Psoas muscle (tissue), 8 donors: Measurements from ENCODE around the gene TXNDC5. TPM values are rescaled to one million over a fixed set of nuclear protein-coding genes. Genes with fewer than 3 reads are reported as not detected.

Experiments used
- ATAC-seq, 4 donors: fragments of 200-7000 bp; cut with Tn5 transposase; one replicate each; pipeline ENCODE4 v1.9.1; 2020; ENCODE audit warnings: moderate library complexity in 3 of 4, mild to moderate bottlenecking in 2 of 4
- DNase-seq, 2 donors: peaks; one replicate each; pipeline ENCODE4 v3.0.0-alpha.2; 2020
- H3K27ac ChIP-seq: fragments of 200-600 bp; one replicate; pipeline ENCODE4 v1.8.0; 2022
- H3K27me3 ChIP-seq, 3 donors: fragments of 200-600 bp in 1 of 3; one replicate each; pipeline versions ENCODE4 v1.6.1 to v1.8.0; 2013 to 2022; ENCODE audit warnings: low read length in 2 of 3, mild to moderate bottlenecking in 2 of 3, moderate library complexity in 1 of 3; ENCODE audit not compliant: insufficient read depth in 3 of 3
- H3K36me3 ChIP-seq, 2 donors: fragments of 200-600 bp in 1 of 2; one replicate each; pipeline versions ENCODE4 v1.6.1 to v1.8.0; 2013 to 2022; ENCODE audit warnings: low read depth in 1 of 2, mild to moderate bottlenecking in 1 of 2, moderate library complexity in 1 of 2; ENCODE audit not compliant: insufficient read depth in 1 of 2
- H3K4me1 ChIP-seq: fragments of 200-600 bp; one replicate; pipeline ENCODE4 v1.8.0; 2022
- H3K4me3 ChIP-seq: fragments of 200-600 bp; one replicate; pipeline ENCODE4 v1.8.0; 2022; ENCODE audit warnings: mild to moderate bottlenecking
- H3K9me3 ChIP-seq: fragments of 200-600 bp; one replicate; pipeline ENCODE4 v1.8.0; 2022
- WGBS, 3 donors: extraction: QIAGEN DNeasy Blood & Tissue Kit; methylation state at CpG; one replicate each; pipeline versions ENCODE4 v1.1.6 to v1.1.7; 2013; 5-methylcytosine and 5-hydroxymethylcytosine counted together
- intact Hi-C, 2 donors: fragments of 100-400 bp; cut with DNase I; formaldehyde crosslinking; loops; one replicate each; pipeline versions ENCODE4 v1.11.0 to v1.14.2; 2022
- polyA plus RNA-seq, 3 donors: library from polyadenylated mRNA; stranded (reverse); fragments of 200-250 nt; gene quantifications; one replicate each; pipeline ENCODE4 v1.2.3, GENCODE V29; 2013
- total RNA-seq, 4 donors: library from RNA; stranded (reverse); fragmentation: NEBNext Ultra II Directional in 2 of 4; extraction: Animal tissue kit (Norgen Biotek cat#: 25700) in 2 of 4; gene quantifications; one replicate each; pipeline versions ENCODE4 v1.2.1 to v1.2.4, GENCODE V29; 2021 to 2023
- TF ChIP-seq, protein P1 (sequence below): fragments of 200-600 bp; IDR thresholded peaks from one replicate; pipeline ENCODE4 v1.8.0; 2022; ENCODE audit warnings: antibody characterized with exemption
- donor health status: healthy with polysubstance abuse.
- donor health status: DM: no; HTN: no; CAD: no; lungs with moderate emphysema.
- donor health status: Bipolar disorder and iron deficiency.
- donor health status: healthy.
- donor health status: DM: yes; HTN: yes; CAD: no.
- donor health status: DM: no; HTN: no; CAD: no.
- donor health status: DM: no; HTN: no; CAD: no.
- donor health status: DM: yes; HTN: yes; CAD: no.

Gene TXNDC5
- total and polyA plus RNA-seq, 7 donors = 15.5 to 50.2 (median 24.6) TPM

DNA sequence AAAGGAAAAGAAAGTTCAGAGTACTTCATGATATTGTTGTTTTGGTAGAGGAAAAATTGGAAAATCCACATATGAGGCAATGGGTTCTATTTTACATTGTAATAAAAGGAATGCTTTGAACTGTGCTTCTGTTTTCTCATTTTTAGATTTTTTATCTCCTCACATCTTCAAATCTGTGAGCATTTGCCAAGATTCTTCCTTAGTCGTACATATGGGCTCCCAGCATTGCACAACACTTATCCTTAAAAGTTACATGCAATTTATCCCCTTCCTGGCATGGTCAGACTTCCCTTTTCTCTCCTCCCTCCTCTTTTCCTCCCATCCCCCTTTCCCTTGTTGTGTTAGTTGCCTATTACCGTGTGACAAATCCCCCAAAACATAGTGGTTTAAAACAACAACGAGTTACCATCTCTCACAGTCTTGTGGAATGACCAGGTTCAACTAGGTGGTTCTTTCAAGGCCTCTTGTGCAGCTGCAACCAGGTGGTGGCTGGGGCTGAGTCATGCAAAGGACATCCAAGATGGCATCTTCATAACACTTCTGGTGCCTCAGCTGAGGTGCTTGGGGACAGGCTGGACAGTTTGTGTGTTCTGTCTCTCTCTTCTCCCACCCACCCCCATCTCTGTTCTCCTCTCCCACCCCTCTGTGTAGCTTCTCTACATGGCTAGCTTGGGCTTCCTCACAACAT is 68.7 kb downstream of the TXNDC5 start:
- no peaks in the 10 kb centered on the region for H3K9me3 ChIP-seq
- no peaks in the 10 kb centered on the region for H3K4me1 ChIP-seq

DNA sequence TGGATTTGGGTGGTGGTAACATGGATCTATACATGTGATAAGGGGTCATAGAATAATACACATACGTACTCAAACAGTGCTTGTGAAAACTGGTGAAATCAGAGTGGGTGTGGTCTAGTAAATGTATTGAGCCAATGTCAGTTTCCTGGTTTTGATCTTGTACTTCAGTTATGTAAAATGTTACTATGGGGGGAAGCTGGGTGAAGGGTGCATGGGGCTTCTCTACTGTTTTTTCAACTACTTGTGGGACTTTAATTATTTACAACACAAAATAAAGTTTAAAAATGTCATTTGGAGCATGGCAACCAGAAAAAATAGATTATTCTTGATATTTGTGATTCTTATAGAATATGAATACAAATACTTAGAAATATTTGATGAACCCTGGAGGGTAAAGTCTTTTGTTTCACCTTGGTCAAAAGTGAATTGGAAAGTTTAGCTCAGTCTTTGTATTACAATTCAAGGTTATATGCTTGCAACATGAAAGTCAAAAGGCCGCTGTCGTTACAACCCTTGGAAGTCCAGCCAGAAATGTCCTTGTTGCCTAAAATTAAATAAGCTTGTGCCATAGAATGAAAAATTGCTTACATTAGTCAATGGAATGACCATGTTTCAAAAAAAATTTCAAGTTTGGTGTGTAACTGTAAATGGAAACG is 74.1 kb downstream of the TXNDC5 start:
- TF ChIP-seq, protein P1, sequence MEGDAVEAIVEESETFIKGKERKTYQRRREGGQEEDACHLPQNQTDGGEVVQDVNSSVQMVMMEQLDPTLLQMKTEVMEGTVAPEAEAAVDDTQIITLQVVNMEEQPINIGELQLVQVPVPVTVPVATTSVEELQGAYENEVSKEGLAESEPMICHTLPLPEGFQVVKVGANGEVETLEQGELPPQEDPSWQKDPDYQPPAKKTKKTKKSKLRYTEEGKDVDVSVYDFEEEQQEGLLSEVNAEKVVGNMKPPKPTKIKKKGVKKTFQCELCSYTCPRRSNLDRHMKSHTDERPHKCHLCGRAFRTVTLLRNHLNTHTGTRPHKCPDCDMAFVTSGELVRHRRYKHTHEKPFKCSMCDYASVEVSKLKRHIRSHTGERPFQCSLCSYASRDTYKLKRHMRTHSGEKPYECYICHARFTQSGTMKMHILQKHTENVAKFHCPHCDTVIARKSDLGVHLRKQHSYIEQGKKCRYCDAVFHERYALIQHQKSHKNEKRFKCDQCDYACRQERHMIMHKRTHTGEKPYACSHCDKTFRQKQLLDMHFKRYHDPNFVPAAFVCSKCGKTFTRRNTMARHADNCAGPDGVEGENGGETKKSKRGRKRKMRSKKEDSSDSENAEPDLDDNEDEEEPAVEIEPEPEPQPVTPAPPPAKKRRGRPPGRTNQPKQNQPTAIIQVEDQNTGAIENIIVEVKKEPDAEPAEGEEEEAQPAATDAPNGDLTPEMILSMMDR = no peak
- intact Hi-C loops = no loop called here

More for the DNA sequence above, 68.7 kb downstream of the TXNDC5 start:
- 76 to 82% (median 79%) methylated on average over 3 of the region's 3 CpGs for WGBS, 3 donors
- Histone ChIP-seq H3K27me3 (no peaks in the 10 kb centered on the region), H3K36me3 (no peaks in the 10 kb centered on the region), H3K4me3 (no peak overlapping the region), H3K27ac (no peak overlapping the region)
- DNase-seq (no peak), ATAC-seq (no peak)
- intact Hi-C loops = no loop called here
- TF ChIP-seq, protein P1 = no peak

DNA sequence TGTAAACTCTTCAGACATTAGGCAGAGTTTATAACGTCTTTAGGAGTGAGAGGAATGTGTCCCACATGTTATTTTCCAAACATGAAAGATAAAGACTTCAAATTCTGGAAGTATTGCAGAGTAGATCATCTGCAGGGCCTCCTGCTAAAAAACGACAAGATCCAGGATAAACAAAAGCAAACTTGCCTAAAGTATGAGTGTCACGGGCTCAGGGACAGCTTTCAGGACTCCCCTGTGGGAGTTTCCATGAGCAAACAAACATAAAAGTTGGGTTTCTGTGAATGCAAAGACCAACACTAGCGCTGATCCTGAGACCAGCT is 76.9 kb downstream of the TXNDC5 start:
- DNase-seq (no peak), ATAC-seq (no peak)
- H3K27ac ChIP-seq = no peak overlapping the region

More for the DNA sequence above, 74.1 kb downstream of the TXNDC5 start:
- Histone ChIP-seq H3K4me1 (no peaks in the 10 kb centered on the region), H3K36me3 (no peaks in the 10 kb centered on the region), H3K27ac (no peak overlapping the region), H3K4me3 (no peak overlapping the region), H3K27me3 (no peaks in the 10 kb centered on the region), H3K9me3 (no peaks in the 10 kb centered on the region)
- ATAC-seq (no peak), DNase-seq (no peak)
- WGBS, 3 donors = 93 to 96% (median 94%) methylated on average over 4 of the region's 4 CpGs

DNA sequence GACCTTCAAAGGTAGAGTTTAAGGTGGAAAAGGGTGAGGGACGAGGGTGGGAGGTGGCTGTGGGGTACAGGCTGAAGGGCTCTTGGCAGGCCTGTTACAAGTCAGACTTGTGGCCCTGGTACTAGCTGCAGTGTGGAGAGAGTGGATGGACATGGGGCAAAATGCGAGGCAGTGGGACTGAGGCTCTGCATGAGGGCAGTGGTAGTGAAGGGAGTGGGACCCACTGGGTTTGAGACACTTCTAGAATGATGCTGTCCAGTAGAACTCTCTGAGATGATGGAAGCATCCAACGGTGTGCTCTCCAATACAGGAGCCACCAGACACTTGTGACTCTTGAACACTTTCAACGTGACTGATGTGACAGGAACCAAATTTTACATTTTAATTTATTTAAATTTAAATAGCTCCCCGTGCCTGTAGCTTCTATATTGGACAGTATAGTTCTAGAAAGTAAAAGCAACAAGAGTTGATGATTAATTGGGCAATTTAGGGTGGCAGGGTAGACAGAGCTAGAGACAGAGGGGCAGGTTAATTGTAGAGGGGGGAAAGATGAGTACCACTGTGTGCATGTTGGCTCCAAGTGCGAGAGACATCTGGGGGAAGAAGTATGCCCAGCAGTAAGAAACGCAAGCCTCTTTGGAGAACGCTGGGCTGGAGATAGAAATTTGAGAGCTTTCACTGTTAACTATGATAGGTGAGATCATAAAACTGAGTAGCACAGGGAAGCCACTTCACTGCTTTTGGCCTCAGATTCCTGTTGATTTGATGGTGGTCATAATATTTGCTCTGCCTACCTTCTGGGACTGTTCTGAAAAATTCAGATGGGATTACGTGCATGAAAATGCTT is 77.5 kb downstream of the TXNDC5 start:
- Histone ChIP-seq H3K9me3 (no peaks in the 10 kb centered on the region), H3K36me3 (no peaks in the 10 kb centered on the region), H3K27ac (no peak overlapping the region), H3K27me3 (no peaks in the 10 kb centered on the region), H3K4me3 (no peak overlapping the region), H3K4me1 (no peaks in the 10 kb centered on the region)
- intact Hi-C loops = no loop called here
- 84 to 90% (median 88%) methylated on average over 9 of the region's 9 CpGs for WGBS, 3 donors
- ATAC-seq = no peak
- no peak for DNase-seq
- TF ChIP-seq, protein P1 = no peak

More for the DNA sequence above, 76.9 kb downstream of the TXNDC5 start:
- intact Hi-C loops = no loop called here
- Histone ChIP-seq H3K9me3 (no peaks in the 10 kb centered on the region), H3K36me3 (no peaks in the 10 kb centered on the region), H3K27me3 (no peaks in the 10 kb centered on the region), H3K4me1 (no peaks in the 10 kb centered on the region), H3K4me3 (no peak overlapping the region)
- WGBS, 3 donors = 45 to 54% (median 50%) methylated on average over 4 of the region's 4 CpGs
- TF ChIP-seq, protein P1 = no peak

Other genes starting within 250 kb of the TXNDC5 start
- gene BMP6, start 184.7 kb downstream of the TXNDC5 start, total RNA-seq = 1 to 10 TPM; 1.5 to 4.9 (median 2.8) TPM
- 1 to 10 TPM in 2 of 3 donors, under 1 TPM in 1; 0.96 to 4.8 (median 3.4) TPM for gene BMP6, start 184.7 kb downstream of the TXNDC5 start, polyA plus RNA-seq
- gene BLOC1S5, start 153.6 kb upstream of the TXNDC5 start, total RNA-seq = 10 to 100 TPM in 2 of 4 donors, 1 to 10 TPM in 2; 6.2 to 13.0 (median 8.8) TPM
- gene BLOC1S5, start 153.6 kb upstream of the TXNDC5 start, polyA plus RNA-seq = 10 to 100 TPM in 1 of 3 donors, 1 to 10 TPM in 2; 5.6 to 17.7 (median 7.6) TPM
- 10 to 100 TPM; 12.8 to 14.0 (median 13.5) TPM for gene EEF1E1, start 191.8 kb upstream of the TXNDC5 start, total RNA-seq
- 10 to 100 TPM; 18.8 to 24.6 (median 22.1) TPM for gene EEF1E1, start 191.8 kb upstream of the TXNDC5 start, polyA plus RNA-seq